Naive thymus-derived CD4-positive, alpha-beta T cell (primary cell): ENCODE results near the gene AFAP1. TPM values are rescaled to one million over a fixed set of nuclear protein-coding genes. Genes with fewer than 3 reads are reported as not detected.
A peak's percentile ranks its signal among the peaks of the same experiment; 100 is the strongest.

Source experiments
- ATAC-seq: fragments of 150-1000 bp; cut with Tn5 transposase; 2 replicates; pipeline ENCODE4 v1.10.0; 2021; ENCODE audit warnings: mild to moderate bottlenecking, moderate library complexity
- CTCF ChIA-PET: fragments of 350-600 bp; sonication (Branson Sonifier 250); formaldehyde crosslinking; loops from one replicate; lab custom pipeline; 2021; ENCODE audit warnings: antibody characterized with exemption; lab: Charles Lee
- POLR2A ChIA-PET: fragments of 350-600 bp; sonication (Branson Sonifier 250); formaldehyde crosslinking; loops from one replicate; lab custom pipeline; 2021; ENCODE audit warnings: antibody characterized with exemption, inconsistent platforms; lab: Charles Lee
- DNase-seq, 9 donors: peaks; one replicate each; pipeline versions ENCODE4 v3.0.0 to v3.0.0-alpha.2; 2020 to 2022; ENCODE audit warnings: mixed read lengths in 1 of 9
- H3K27ac ChIP-seq: one replicate; pipeline ENCODE4 v1.7.0; 2013; ENCODE audit warnings: mild to moderate bottlenecking, low read depth, low read length, moderate library complexity
- H3K27me3 ChIP-seq, 2 donors: one replicate each; pipeline ENCODE4 v1.7.0; 2013; ENCODE audit warnings: low read length in 2 of 2, mild to moderate bottlenecking in 2 of 2, moderate library complexity in 2 of 2; ENCODE audit not compliant: control insufficient read depth in 2 of 2, insufficient read depth in 2 of 2
- H3K36me3 ChIP-seq, 3 experiments: 1 replicate in 2 of 3; 2 replicates in 1 of 3; pipeline ENCODE4 v1.7.0; 2013; ENCODE audit warnings: low read length in 3 of 3, mild to moderate bottlenecking in 3 of 3, moderate library complexity in 1 of 3; ENCODE audit not compliant: insufficient read depth in 3 of 3, control insufficient read depth in 2 of 3
- H3K4me1 ChIP-seq, 2 donors: one replicate each; pipeline ENCODE4 v1.7.0; 2013; ENCODE audit warnings: low read length in 2 of 2, mild to moderate bottlenecking in 2 of 2, moderate library complexity in 1 of 2; ENCODE audit not compliant: control insufficient read depth in 2 of 2, insufficient read depth in 2 of 2
- H3K4me3 ChIP-seq: 2 replicates; pipeline ENCODE4 v1.7.0; 2013; ENCODE audit warnings: mild to moderate bottlenecking, low read length
- H3K9me3 ChIP-seq, 3 experiments: 1 replicate in 2 of 3; 2 replicates in 1 of 3; pipeline ENCODE4 v1.7.0; 2013; ENCODE audit warnings: low read length in 3 of 3; ENCODE audit not compliant: control insufficient read depth in 2 of 3
- H3K27ac Mint-ChIP-seq, 9 donors: one replicate each; pipeline ENCODE4 v1.8.0; 2020 to 2022; ENCODE audit warnings: mixed read lengths in 9 of 9, mild to moderate bottlenecking in 8 of 9, moderate library complexity in 5 of 9, inconsistent platforms in 2 of 9
- H3K27me3 Mint-ChIP-seq, 5 donors: one replicate each; pipeline ENCODE4 v1.8.0; 2021 to 2022; ENCODE audit warnings: mixed read lengths in 5 of 5, mild to moderate bottlenecking in 1 of 5
- H3K36me3 Mint-ChIP-seq, 5 donors: one replicate each; pipeline ENCODE4 v1.8.0; 2020 to 2022; ENCODE audit warnings: mixed read lengths in 5 of 5, mild to moderate bottlenecking in 3 of 5, inconsistent platforms in 1 of 5
- H3K4me1 Mint-ChIP-seq, 7 donors: one replicate each; pipeline ENCODE4 v1.8.0; 2020 to 2022; ENCODE audit warnings: mixed read lengths in 7 of 7, mild to moderate bottlenecking in 3 of 7, inconsistent platforms in 1 of 7
- H3K4me3 Mint-ChIP-seq, 10 donors: one replicate each; pipeline ENCODE4 v1.8.0; 2020 to 2022; ENCODE audit warnings: mild to moderate bottlenecking in 10 of 10, mixed read lengths in 10 of 10, moderate library complexity in 6 of 10, inconsistent platforms in 2 of 10
- H3K9me3 Mint-ChIP-seq, 11 donors: one replicate each; pipeline ENCODE4 v1.8.0; 2020 to 2022; ENCODE audit warnings: mixed read lengths in 11 of 11, mild to moderate bottlenecking in 4 of 11, inconsistent platforms in 1 of 11, moderate library complexity in 1 of 11
- intact Hi-C, 2 donors: fragments of 100-400 bp; cut with micrococcal nuclease; formaldehyde crosslinking; loops; one replicate each; pipeline ENCODE4 v1.15.1; 2023
- polyA plus RNA-seq, 2 donors: library from polyadenylated mRNA; unstranded; fragments of 300-500 nt; fragmentation: Illumina TruSeq; gene quantifications; one replicate each; pipeline ENCODE4 v1.2.3, GENCODE V29; 2021
- total RNA-seq, 6 experiments: library from RNA in 5 of 6; stranded (reverse) in 5 of 6; gene quantifications; 1 replicate in 5 of 6; 2 replicates in 1 of 6; pipeline ENCODE4 v1.2.3 and lab custom pipeline; 2021 to 2026

Gene AFAP1
- total and polyA plus RNA-seq, 7 experiments from 2014 or later, result 2.2 to 27.2 (median 9.6) TPM

DNA sequence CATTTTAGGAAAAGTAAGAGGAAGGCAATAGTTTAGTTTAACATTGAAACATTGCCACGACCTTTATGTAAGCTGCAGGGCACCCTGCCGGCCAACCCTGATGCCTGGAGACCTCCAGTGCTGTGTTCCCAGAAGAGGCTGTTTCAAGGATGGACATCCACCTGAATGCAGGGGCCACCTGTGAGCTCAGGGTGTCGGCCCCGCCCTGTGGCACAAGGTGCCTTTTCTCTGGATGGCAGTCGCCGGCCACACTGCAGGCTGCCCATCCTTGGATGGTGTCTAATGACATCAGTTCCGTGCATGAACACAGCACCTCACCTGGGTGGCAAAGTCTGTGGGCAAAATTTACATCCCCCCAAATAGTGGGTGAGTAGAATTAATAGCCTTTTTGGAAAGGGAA, 180.0 kb downstream of the AFAP1 start:
- Mint-ChIP-seq H3K4me1 (peaks cover 11 to 49% (median 37%) of the 10 kb centered on the region in 7 donors), H3K36me3 (peaks cover 0 to 21% (median 4%) of the 10 kb centered on the region in 5 donors), H3K27ac (peak overlapping the region; percentile 89 to 100 (median 96)), H3K27me3 (no peaks in the 10 kb centered on the region), H3K9me3 (peaks cover 0 to under 1% (median 0%) of the 10 kb centered on the region in 11 donors), H3K4me3 (peak overlapping the region; percentile 77 to 94 (median 84))
- ChIA-PET POLR2A (interaction anchor here (1.0 to 3.1 kb wide), 4 partner anchors 9 to 681 kb away, joined by 3 to 15 read pairs (median 10); partner anchors contain the start of genes ACOX3 and TRMT44), CTCF (interaction anchor here (0.6 to 6.4 kb wide), 4 partner anchors 10 to 400 kb away, joined by 3 to 33 read pairs (median 3); no protein-coding TSS in a partner anchor)
- H3K27ac ChIP-seq, result peak overlapping the region; percentile 84
- peak overlapping the region; percentile 46 for H3K4me3 ChIP-seq
- H3K4me1 ChIP-seq, result peaks cover 18 to 30% of the 10 kb centered on the region in 2 donors
- H3K36me3 ChIP-seq, result peaks cover 0 to 4% (median 0%) of the 10 kb centered on the region in 3 experiments
- DNase-seq (no peak), ATAC-seq (peak; percentile 11)
- no peaks in the 10 kb centered on the region for H3K27me3 ChIP-seq
- no peaks in the 10 kb centered on the region for H3K9me3 ChIP-seq
- intact Hi-C loops, result loop anchor here (1.0 to 10.0 kb wide), 10 partner anchors 10 to 977 kb away; partner anchors contain the start of genes ABLIM2 (in 1 of the 2), ACOX3 (in 1 of the 2), AFAP1 (in 1 of the 2) and KIAA0232 (in 1 of the 2)

DNA sequence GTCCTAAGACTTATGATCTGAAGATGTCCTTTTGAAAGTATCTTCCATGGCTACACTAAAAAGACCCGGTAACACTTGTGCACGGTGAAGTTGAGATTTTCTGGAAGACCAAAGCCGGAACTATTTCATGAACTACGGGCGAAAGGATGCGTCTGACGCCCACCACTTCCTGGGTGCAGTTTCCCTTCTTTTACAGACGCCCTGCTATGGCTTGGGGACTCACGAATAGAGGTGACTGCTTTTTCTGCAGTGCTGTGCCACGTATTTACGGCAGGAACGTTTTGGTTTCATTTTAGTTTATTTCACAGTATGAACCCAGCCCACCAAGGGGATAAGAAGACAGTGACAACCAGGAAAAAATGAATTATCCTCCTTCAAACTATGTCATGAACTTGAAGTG, 180.4 kb downstream of the AFAP1 start:
- peak overlapping the region; percentile 84 for H3K27ac ChIP-seq
- H3K27ac Mint-ChIP-seq, result peak overlapping the region; percentile 89 to 100 (median 96)
- peak overlapping the region; percentile 77 to 94 (median 84) for H3K4me3 Mint-ChIP-seq
- peaks cover 0 to 3% (median 0%) of the 10 kb centered on the region in 11 donors for H3K9me3 Mint-ChIP-seq
- intact Hi-C loops, result loop anchor here (1.0 to 10.0 kb wide), 10 partner anchors 10 to 977 kb away; partner anchors contain the start of genes ABLIM2 (in 1 of the 2), ACOX3 (in 1 of the 2), AFAP1 (in 1 of the 2) and KIAA0232 (in 1 of the 2)
- H3K4me3 ChIP-seq, result peak overlapping the region; percentile 46
- POLR2A ChIA-PET, result interaction anchor here (1.0 to 3.1 kb wide), 5 partner anchors 8 to 681 kb away, joined by 3 to 15 read pairs (median 6); partner anchors contain the start of genes ACOX3 and TRMT44
- peaks cover 11 to 49% (median 37%) of the 10 kb centered on the region in 7 donors for H3K4me1 Mint-ChIP-seq
- CTCF ChIA-PET, result interaction anchor here (0.6 to 6.4 kb wide), 3 partner anchors 12 to 401 kb away, joined by 3 to 33 read pairs (median 3); no protein-coding TSS in a partner anchor
- H3K36me3 ChIP-seq, result peaks cover 0 to 4% (median 0%) of the 10 kb centered on the region in 3 experiments
- peak; percentile 91 for ATAC-seq
- no peaks in the 10 kb centered on the region for H3K27me3 ChIP-seq
- H3K9me3 ChIP-seq, result no peaks in the 10 kb centered on the region
- DNase-seq, result peak in 8 of 9 donors; percentile 60 to 82 (median 79)
- peaks cover 0 to 21% (median 4%) of the 10 kb centered on the region in 5 donors for H3K36me3 Mint-ChIP-seq
- H3K4me1 ChIP-seq, result peaks cover 18 to 30% of the 10 kb centered on the region in 2 donors
- no peaks in the 10 kb centered on the region for H3K27me3 Mint-ChIP-seq

DNA sequence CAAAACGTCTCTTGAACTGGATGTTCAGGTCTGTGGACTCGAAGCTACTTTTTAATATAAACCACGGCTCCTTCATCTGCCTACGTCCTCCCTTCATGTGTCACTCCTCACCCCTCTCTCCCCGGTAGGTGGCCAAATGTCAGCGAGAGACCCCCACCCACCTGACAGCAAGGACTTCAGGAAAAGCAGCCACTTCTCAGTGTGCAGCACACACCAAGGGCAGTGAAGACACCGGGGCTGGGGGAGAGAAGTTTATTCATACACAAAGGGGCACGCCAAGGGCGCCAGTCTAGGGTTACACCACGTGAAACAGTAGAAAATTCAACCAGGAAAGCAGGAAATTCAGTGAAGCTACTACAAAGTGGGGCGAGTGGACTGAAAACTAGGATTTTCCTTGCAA, 181.2 kb downstream of the AFAP1 start:
- H3K27ac ChIP-seq, result peak overlapping the region; percentile 84
- Mint-ChIP-seq H3K4me3 (peak overlapping the region; percentile 19 to 94 (median 60)), H3K9me3 (peaks cover 0 to 3% (median 0%) of the 10 kb centered on the region in 11 donors), H3K27ac (peak overlapping the region; percentile 85 to 100 (median 96)), H3K27me3 (no peaks in the 10 kb centered on the region), H3K4me1 (peaks cover 11 to 49% (median 37%) of the 10 kb centered on the region in 7 donors), H3K36me3 (peaks cover 0 to 13% (median 4%) of the 10 kb centered on the region in 5 donors)
- POLR2A ChIA-PET, result interaction anchor here (1.0 to 3.1 kb wide), 3 partner anchors 9 to 14 kb away, joined by 6 to 15 read pairs (median 15); no protein-coding TSS in a partner anchor
- intact Hi-C loops, result loop anchor here (5.0 to 10.0 kb wide), 5 partner anchors 41 to 976 kb away; partner anchors contain the start of genes ABLIM2 (in 1 of the 2), ACOX3 (in 1 of the 2), KIAA0232 (in 1 of the 2) and TRMT44 (in 1 of the 2)
- DNase-seq, result no peak
- no peaks in the 10 kb centered on the region for H3K9me3 ChIP-seq
- CTCF ChIA-PET, result interaction anchor here (1.5 to 6.4 kb wide), 2 partner anchors 12 to 44 kb away, joined by 3 to 33 read pairs; no protein-coding TSS in a partner anchor
- H3K4me1 ChIP-seq, result peaks cover 18 to 30% of the 10 kb centered on the region in 2 donors
- no peak overlapping the region for H3K4me3 ChIP-seq
- no peaks in the 10 kb centered on the region for H3K36me3 ChIP-seq
- no peaks in the 10 kb centered on the region for H3K27me3 ChIP-seq
- ATAC-seq, result no peak

DNA sequence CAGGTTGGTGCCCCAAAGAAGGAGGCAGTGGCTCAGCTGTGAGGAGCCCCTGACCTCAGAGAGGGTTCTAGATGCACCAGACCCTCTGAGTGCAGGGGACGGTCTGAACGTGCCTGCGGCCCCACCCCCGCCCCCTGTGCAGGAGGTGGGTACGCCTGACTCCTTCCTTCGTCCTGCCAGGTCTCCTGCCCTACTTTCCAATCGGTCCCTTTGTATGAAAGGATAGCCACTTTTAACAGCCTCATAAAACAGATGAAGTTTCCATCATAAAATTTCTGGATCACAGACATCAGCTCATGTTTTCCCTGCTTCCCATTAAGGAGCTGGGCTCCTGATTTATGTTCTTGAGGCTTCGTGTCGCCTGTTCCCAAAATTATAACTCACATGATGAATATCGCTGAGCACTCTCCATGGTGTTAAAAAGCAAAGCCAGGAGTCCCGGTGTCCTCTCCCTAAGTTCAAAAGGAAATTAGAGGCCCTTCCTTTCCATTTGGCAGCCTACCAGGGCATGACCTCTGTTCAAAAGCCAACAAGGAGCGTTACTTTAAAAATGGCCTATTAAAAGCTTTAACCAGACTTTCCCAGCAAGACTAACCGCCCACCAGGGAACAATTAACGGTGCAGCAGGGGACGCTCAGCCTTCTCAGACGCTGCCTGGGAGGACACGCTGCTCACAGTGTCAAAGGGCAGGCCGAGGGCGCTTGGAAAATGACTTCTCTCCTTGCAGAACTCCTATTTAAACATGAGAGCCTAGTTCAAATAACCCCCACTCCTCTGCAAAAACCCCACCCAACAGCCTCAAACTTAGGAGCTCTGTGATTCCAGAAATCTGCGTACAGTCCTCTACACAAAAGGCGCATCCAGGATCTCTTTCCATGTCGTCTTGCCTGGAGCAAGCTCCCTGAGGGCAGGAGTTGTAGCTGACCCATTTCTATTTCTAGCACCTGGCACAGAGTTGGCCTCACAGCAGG, 181.9 kb downstream of the AFAP1 start:
- Mint-ChIP-seq H3K27ac (peak overlapping the region; percentile 85 to 100 (median 96)), H3K4me1 (peaks cover 11 to 49% (median 37%) of the 10 kb centered on the region in 7 donors), H3K36me3 (peaks cover 0 to 10% (median 4%) of the 10 kb centered on the region in 5 donors), H3K9me3 (peaks cover 0 to 3% (median 0%) of the 10 kb centered on the region in 11 donors), H3K4me3 (peak overlapping the region in 6 of 10 donors; percentile 19 to 94 (median 62)), H3K27me3 (no peaks in the 10 kb centered on the region)
- ATAC-seq (no peak), DNase-seq (no peak)
- Histone ChIP-seq H3K9me3 (no peaks in the 10 kb centered on the region), H3K4me1 (peaks cover 18 to 30% of the 10 kb centered on the region in 2 donors), H3K27me3 (no peaks in the 10 kb centered on the region), H3K27ac (peak overlapping the region; percentile 84), H3K4me3 (no peak overlapping the region), H3K36me3 (no peaks in the 10 kb centered on the region)
- POLR2A ChIA-PET, result interaction anchor here (1.0 to 3.1 kb wide), 3 partner anchors 9 to 13 kb away, joined by 6 to 15 read pairs (median 15); no protein-coding TSS in a partner anchor
- intact Hi-C loops, result loop anchor here (5.0 to 10.0 kb wide), 5 partner anchors 40 to 975 kb away; partner anchors contain the start of genes ABLIM2 (in 1 of the 2), ACOX3 (in 1 of the 2), KIAA0232 (in 1 of the 2) and TRMT44 (in 1 of the 2)
- CTCF ChIA-PET, result interaction anchor here (1.5 to 6.4 kb wide), 2 partner anchors 13 to 44 kb away, joined by 3 to 33 read pairs; no protein-coding TSS in a partner anchor

DNA sequence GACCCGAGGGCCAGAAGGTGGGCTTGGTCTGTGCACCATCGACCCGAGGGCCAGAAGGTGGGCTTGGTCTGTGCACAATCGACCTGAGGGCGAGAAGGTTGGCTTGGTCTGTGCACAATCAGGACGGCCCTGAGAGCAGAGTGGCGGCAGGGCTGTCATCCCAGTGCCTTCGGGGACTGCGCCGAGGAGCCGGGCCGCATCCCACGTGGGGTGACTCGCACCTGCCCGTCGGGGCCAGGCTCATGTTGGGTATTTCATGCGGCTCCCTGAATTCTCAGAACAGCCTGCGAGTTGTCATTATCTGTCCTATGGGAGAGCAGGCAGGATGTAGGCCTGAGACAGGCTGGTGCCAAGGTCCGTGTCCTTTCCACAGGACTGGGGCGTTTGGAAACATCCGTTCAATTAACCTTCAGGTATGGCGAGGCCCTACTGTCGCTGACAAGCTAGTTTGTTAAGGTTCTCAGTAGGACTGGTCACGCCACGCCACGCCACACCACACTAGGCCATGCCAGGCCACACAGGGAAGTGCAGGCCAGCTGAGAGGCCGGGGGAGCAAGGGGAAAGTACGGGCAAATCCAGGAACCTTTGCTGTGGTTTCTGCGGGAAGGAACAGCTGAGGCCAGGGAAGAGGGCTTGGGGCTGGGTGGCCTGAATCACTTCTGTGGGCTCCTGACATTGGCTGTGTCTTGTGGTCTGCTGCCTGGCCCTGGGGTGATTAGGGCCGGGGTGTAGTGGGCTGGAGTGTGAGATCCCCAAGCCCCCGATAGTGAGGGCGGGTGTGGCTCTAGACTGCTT, 182.9 kb downstream of the AFAP1 start:
- H3K4me1 ChIP-seq, result peaks cover 18 to 29% of the 10 kb centered on the region in 2 donors
- H3K9me3 ChIP-seq, result no peaks in the 10 kb centered on the region
- no peak overlapping the region for H3K4me3 ChIP-seq
- no peaks in the 10 kb centered on the region for H3K36me3 ChIP-seq
- Mint-ChIP-seq H3K27ac (peak overlapping the region in 8 of 9 donors; percentile 21 to 99 (median 70)), H3K9me3 (peaks cover 0 to 5% (median 0%) of the 10 kb centered on the region in 11 donors), H3K27me3 (no peaks in the 10 kb centered on the region), H3K4me3 (no peak overlapping the region), H3K4me1 (peaks cover 10 to 43% (median 32%) of the 10 kb centered on the region in 7 donors), H3K36me3 (peaks cover 0 to 5% (median 4%) of the 10 kb centered on the region in 5 donors)
- H3K27ac ChIP-seq, result no peak overlapping the region
- H3K27me3 ChIP-seq, result no peaks in the 10 kb centered on the region
- POLR2A ChIA-PET, result interaction anchor here (3.1 kb wide), 1 partner anchor 8 kb away, joined by 15 read pairs; no protein-coding TSS in a partner anchor
- ATAC-seq, result no peak
- intact Hi-C loops, result loop anchor here (5.0 to 10.0 kb wide), 5 partner anchors 39 to 974 kb away; partner anchors contain the start of genes ABLIM2 (in 1 of the 2), ACOX3 (in 1 of the 2), KIAA0232 (in 1 of the 2) and TRMT44 (in 1 of the 2)
- CTCF ChIA-PET, result interaction anchor here (6.4 kb wide), 1 partner anchor 46 kb away, joined by 33 read pairs; no protein-coding TSS in a partner anchor
- DNase-seq, result no peak
